DND-41 (cell line): Measurements from ENCODE around the gene TACC3.

ENCODE experiments used
- ATAC-seq: fragments of 200-7000 bp; cut with Tn5 transposase; 3 replicates; pipeline ENCODE4 v1.9.1; 2021; ENCODE audit warnings: low read depth; ENCODE audit not compliant: insufficient read depth
- DNase-seq: peaks from one replicate; pipeline ENCODE4 v3.0.0-alpha.2; 2020
- H2AFZ ChIP-seq: 2 replicates; pipeline ENCODE4 v1.6.0; 2012; ENCODE audit warnings: low read depth, low read length
- H3K27ac ChIP-seq: 2 replicates; pipeline ENCODE4 v1.5.1; 2012; ENCODE audit warnings: low read length, inconsistent platforms
- H3K27me3 ChIP-seq: fragments of 200-600 bp; sonication (generic); 2 replicates; pipeline ENCODE4 v1.6.0; 2012; ENCODE audit warnings: low read length, mild to moderate bottlenecking, inconsistent platforms; ENCODE audit not compliant: insufficient read depth, poor library complexity
- H3K36me3 ChIP-seq: 2 replicates; pipeline ENCODE4 v1.5.1; 2012; ENCODE audit warnings: low read length, inconsistent platforms; ENCODE audit not compliant: insufficient read depth
- H3K4me1 ChIP-seq: 2 replicates; pipeline ENCODE4 v1.5.1; 2012; ENCODE audit warnings: mild to moderate bottlenecking, low read length; ENCODE audit not compliant: insufficient read depth
- H3K4me2 ChIP-seq: 2 replicates; pipeline ENCODE4 v1.6.0; 2012; ENCODE audit warnings: mild to moderate bottlenecking, moderate library complexity, low read length, inconsistent platforms; ENCODE audit not compliant: insufficient read depth
- H3K4me3 ChIP-seq, 2 experiments: fragments of 200-600 bp in 1 of 2; shearing (Covaris generic) in 1 of 2; 2 replicates each; pipeline ENCODE4 v1.5.1; 2012 to 2016; ENCODE audit warnings: inconsistent platforms in 2 of 2, low read length in 2 of 2, mild to moderate bottlenecking in 2 of 2, low read depth in 1 of 2, moderate library complexity in 1 of 2
- H3K79me2 ChIP-seq: 2 replicates; pipeline ENCODE4 v1.6.0; 2012; ENCODE audit warnings: low read length, inconsistent platforms; ENCODE audit not compliant: insufficient read depth
- H3K9ac ChIP-seq: 2 replicates; pipeline ENCODE4 v1.6.0; 2012; ENCODE audit warnings: low read depth, mild to moderate bottlenecking, inconsistent platforms, low read length, moderate library complexity
- H3K9me3 ChIP-seq: 2 replicates; pipeline ENCODE4 v1.5.1; 2012; ENCODE audit warnings: low read length, moderate library complexity, mild to moderate bottlenecking, inconsistent platforms; ENCODE audit not compliant: insufficient read depth, severe bottlenecking
- H4K20me1 ChIP-seq: 2 replicates; pipeline ENCODE4 v1.6.0; 2012; ENCODE audit warnings: low read length; ENCODE audit not compliant: insufficient read depth
- EZH2 ChIP-seq: IDR thresholded peaks from 3 replicates; pipeline ENCODE4 v1.6.1; 2012; ENCODE audit warnings: borderline replicate concordance, low read depth, mild to moderate bottlenecking, moderate library complexity, low read length, inconsistent platforms; ENCODE audit not compliant: severe bottlenecking
- TF ChIP-seq, protein P1 (sequence below): IDR thresholded peaks from 2 replicates; pipeline ENCODE4 v1.5.1; 2012; ENCODE audit warnings: borderline replicate concordance, low read length, moderate library complexity, mild to moderate bottlenecking; ENCODE audit not compliant: poor library complexity, severe bottlenecking; ENCODE audit errors: extremely low read depth

The TACC3 gene

DNA sequence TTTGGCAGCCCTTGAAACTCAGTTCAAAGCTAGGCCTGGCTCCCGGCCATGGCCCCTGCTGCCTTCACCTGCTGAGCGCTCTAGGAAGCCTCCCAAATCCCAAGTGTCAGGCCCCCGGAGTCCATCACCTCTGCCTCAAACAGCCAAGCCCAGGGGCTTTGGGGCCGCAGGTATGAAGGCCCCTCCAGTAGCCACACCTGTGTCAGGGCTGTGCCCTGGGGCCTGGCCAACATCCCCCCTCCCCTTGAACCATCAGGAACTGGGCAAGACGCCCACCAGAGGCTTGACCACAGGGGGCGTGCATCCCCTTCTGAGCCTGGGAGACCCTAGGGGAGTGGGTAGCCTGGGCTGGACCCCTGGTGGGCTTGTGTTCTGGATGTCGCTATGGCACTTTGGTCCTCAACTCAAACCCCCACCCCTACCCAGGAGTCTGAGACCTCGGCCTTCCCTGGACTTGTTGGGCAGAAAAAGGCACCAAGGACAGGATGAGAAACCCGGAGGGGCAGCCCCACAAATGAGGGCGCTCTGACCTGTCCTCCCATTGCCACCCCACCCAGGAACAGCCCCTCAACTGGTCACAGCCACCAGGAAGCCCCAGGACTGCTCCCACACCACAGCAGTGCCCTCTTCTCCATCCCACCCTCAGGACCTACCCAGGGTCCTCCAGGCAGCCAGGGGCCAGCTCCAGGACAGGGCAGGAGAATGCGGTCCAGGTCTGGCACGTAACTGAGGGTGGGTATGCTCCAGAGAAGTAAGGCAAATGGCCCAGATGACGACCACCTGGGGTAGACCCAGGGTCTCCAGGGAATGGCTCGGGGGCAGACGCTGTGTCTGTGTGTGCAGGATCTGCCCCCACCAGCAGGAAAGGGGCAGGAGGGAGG is 5.0 kb upstream of the TACC3 start:
- peaks cover 58% of the 10 kb centered on the region for H4K20me1 ChIP-seq
- TF ChIP-seq, protein P1, sequence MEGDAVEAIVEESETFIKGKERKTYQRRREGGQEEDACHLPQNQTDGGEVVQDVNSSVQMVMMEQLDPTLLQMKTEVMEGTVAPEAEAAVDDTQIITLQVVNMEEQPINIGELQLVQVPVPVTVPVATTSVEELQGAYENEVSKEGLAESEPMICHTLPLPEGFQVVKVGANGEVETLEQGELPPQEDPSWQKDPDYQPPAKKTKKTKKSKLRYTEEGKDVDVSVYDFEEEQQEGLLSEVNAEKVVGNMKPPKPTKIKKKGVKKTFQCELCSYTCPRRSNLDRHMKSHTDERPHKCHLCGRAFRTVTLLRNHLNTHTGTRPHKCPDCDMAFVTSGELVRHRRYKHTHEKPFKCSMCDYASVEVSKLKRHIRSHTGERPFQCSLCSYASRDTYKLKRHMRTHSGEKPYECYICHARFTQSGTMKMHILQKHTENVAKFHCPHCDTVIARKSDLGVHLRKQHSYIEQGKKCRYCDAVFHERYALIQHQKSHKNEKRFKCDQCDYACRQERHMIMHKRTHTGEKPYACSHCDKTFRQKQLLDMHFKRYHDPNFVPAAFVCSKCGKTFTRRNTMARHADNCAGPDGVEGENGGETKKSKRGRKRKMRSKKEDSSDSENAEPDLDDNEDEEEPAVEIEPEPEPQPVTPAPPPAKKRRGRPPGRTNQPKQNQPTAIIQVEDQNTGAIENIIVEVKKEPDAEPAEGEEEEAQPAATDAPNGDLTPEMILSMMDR, result no peak
- TF ChIP-seq EZH2, result no peak
- H3K9ac ChIP-seq, result peak overlapping the region; percentile 80
- no peak overlapping the region for H2AFZ ChIP-seq
- peaks cover 68% of the 10 kb centered on the region for H3K36me3 ChIP-seq
- ATAC-seq, result no peak
- no peak overlapping the region for H3K4me3 ChIP-seq
- DNase-seq, result no peak
- peaks cover 95% of the 10 kb centered on the region for H3K79me2 ChIP-seq
- no peaks in the 10 kb centered on the region for H3K27me3 ChIP-seq
- no peaks in the 10 kb centered on the region for H3K9me3 ChIP-seq
- peaks cover 75% of the 10 kb centered on the region for H3K4me1 ChIP-seq
- peak overlapping the region; percentile 82; the same call in 1 of the 2 replicates for H3K4me2 ChIP-seq
- peak overlapping the region; percentile 25; the same call in 1 of the 2 replicates for H3K27ac ChIP-seq

DNA sequence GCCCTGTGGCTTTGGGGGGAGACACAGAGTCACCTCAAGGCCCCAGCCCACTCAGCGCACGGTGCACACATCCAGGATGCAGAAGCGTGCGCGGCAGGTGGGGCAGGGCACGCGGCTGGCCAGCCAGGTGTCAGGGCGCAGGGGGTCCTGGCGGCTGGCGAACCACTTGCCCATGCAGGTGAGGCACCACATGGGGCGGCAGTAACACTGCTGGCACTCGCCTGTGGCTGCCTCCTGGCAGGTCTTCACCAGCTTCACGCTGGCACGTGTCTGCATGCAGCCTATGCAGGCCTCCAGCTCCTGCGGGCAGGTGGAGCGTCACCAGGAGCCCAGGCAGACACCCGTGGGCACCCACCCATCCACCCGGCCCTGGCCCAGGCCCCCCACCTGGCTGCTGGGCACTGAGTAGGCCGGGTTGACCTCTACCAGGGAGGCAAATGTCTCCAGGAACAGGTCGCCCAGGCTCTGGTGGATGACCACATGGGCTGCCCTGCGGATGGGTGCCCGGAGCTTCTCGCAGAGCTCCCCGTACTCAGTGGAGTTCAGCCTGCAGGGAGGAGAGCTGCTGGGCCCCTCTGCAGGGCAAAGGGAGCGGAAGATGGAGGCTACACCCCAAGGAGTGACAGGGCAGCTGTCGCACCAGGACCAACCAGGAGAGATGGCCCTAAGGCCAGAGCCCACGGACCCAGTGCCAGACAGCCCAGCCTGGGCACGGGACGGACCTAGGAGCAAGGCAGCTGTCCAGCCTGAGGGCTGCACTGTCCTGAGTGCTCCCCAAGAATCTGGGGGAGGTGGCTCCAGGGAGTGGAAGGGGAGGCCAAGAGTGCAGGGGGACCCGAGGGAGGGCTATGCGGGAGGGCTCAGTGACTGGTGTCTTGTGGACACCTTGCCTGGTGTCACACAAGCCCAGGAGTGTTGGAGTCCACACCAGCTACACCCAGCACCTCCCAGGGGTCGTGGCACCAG is 3.9 kb upstream of the TACC3 start:
- H3K9ac ChIP-seq, result peak overlapping the region; percentile 80; the same call in 1 of the 2 replicates
- 0 out of 4 replicates have a peak overlapping the region, but pooled peaks of 1 of the 2 experiments have one; percentile 13 for H3K4me3 ChIP-seq
- H3K4me2 ChIP-seq, result peak overlapping the region; percentile 100; the same call in 1 of the 2 replicates
- H3K9me3 ChIP-seq, result no peaks in the 10 kb centered on the region
- H3K27ac ChIP-seq, result no peak overlapping the region
- ATAC-seq (no peak), DNase-seq (no peak)
- H3K27me3 ChIP-seq, result no peaks in the 10 kb centered on the region
- H3K36me3 ChIP-seq, result peaks cover 65% of the 10 kb centered on the region
- H2AFZ ChIP-seq, result no peak overlapping the region
- peaks cover 78% of the 10 kb centered on the region for H3K4me1 ChIP-seq
- H4K20me1 ChIP-seq, result peaks cover 62% of the 10 kb centered on the region
- peaks cover 95% of the 10 kb centered on the region for H3K79me2 ChIP-seq
- no peak for TF ChIP-seq EZH2
- TF ChIP-seq, protein P1, result no peak

DNA sequence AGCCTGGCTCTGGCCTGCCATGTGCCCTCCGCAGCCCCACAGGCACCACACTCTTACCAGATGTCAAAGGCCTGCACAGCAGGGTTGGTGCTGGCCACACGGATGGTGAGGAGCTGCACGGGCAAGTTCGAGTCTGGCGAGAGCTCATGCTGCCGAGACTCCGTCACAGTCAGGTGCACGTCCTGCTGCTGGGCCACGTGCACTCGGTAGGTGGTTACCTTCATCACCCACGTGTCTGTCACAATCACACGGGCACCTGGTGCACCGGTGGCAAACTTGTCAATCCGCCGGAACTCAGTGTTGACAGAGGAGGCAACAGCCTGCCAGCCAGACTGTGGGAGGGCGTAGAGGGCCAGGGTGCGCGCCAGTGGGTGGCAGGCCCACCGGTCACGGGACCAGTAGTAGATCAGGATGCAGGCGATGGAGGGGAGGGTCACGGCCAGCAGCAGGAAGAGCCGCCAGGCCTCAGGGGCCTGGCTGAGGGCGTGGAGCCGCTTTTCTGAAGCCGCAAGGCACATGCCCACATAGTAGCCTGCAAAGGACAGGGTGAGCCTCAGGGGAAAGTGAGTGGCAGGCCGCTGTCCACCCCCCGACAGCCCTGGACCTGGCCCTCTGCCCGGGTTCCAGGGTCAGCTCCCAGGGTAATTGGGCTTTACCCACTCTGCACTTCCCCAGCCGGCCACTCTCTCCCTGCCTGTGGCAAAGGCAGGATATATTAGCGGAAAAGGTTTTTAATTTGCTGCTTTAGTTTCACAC is 3.0 kb upstream of the TACC3 start:
- H3K27ac ChIP-seq, result no peak overlapping the region
- TF ChIP-seq, protein P1, result no peak
- TF ChIP-seq EZH2, result no peak
- H3K9ac ChIP-seq, result peak overlapping the region; percentile 19; the same call in 1 of the 2 replicates
- H3K36me3 ChIP-seq, result peaks cover 68% of the 10 kb centered on the region
- H4K20me1 ChIP-seq, result peaks cover 71% of the 10 kb centered on the region
- H3K27me3 ChIP-seq, result no peaks in the 10 kb centered on the region
- peaks cover 96% of the 10 kb centered on the region for H3K79me2 ChIP-seq
- 0 out of 4 replicates have a peak overlapping the region, but pooled peaks of 1 of the 2 experiments have one; percentile 13 for H3K4me3 ChIP-seq
- peak overlapping the region; percentile 100 for H3K4me2 ChIP-seq
- no peak overlapping the region for H2AFZ ChIP-seq
- DNase-seq (no peak), ATAC-seq (no peak)
- no peaks in the 10 kb centered on the region for H3K9me3 ChIP-seq
- H3K4me1 ChIP-seq, result peaks cover 84% of the 10 kb centered on the region
